Peyer's patch (tissue), 4 donors: ENCODE data around the gene NFATC3.

ENCODE experiments used
- CTCF ChIP-seq, 6 experiments: fragments of 450-650 bp in 4 of 6; fragments of 200-600 bp in 2 of 6; sonication (generic) in 1 of 6; IDR thresholded peaks; one replicate each; pipeline ENCODE4 v1.5.1; 2017 to 2019; ENCODE audit warnings: antibody characterized with exemption in 6 of 6, mild to moderate bottlenecking in 3 of 6, moderate library complexity in 1 of 6
- POLR2A ChIP-seq, 2 donors: fragments of 450-650 bp; IDR thresholded peaks; one replicate each; pipeline ENCODE4 v1.5.1; 2017; ENCODE audit warnings: antibody characterized with exemption in 2 of 2, mild to moderate bottlenecking in 2 of 2, moderate library complexity in 2 of 2

GRCh38 chr16:68255712-68256111, 170.5 kb downstream of the NFATC3 start:
- TF ChIP-seq CTCF (IDR thresholded peaks at IDR 0.05) (no peak), POLR2A (IDR thresholded peaks at IDR 0.05) (no peak)
